GM23248 (cell line): ENCODE results near the gene STAC.

Experiments used
- EZH2 ChIP-seq: fragments of 200-600 bp; sonication (generic); IDR thresholded peaks from 2 replicates; pipeline ENCODE4 v1.6.1; 2018; ENCODE audit warnings: antibody characterized with exemption, mild to moderate bottlenecking; ENCODE audit not compliant: insufficient read depth, poor library complexity, severe bottlenecking
- EZH2phosphoT487 ChIP-seq: fragments of 200-600 bp; sonication (generic); IDR thresholded peaks from 2 replicates; pipeline ENCODE4 v1.6.1; 2018; ENCODE audit warnings: antibody characterized with exemption, moderate library complexity, mild to moderate bottlenecking, low read depth; ENCODE audit not compliant: insufficient read depth

GRCh38 chr3:36459177-36459576, 78.9 kb downstream of the STAC start:
- TF ChIP-seq EZH2 (no peak), EZH2phosphoT487 (no peak)
